ENCODE measurements around the gene VIPR1.

- no peak for TF ChIP-seq POLR2AphosphoS5 (IDR thresholded peaks at IDR 0.05)
- no peak for TF ChIP-seq CTCF (IDR thresholded peaks at IDR 0.05)
- TF ChIP-seq POLR2A (IDR thresholded peaks at IDR 0.05) = no peak
Observed at GRCh38 chr3:42493126-42493797, 9.2 kb upstream of the VIPR1 start.

Measured in sigmoid colon (tissue), 4 donors.